B cell (primary cell): ENCODE measurements around the gene TBCCD1. TPM values are rescaled to one million over a fixed set of nuclear protein-coding genes. Genes with fewer than 3 reads are reported as not detected.
A peak's percentile ranks its signal among the peaks of the same experiment; 100 is the strongest.

Source experiments
- ATAC-seq: fragments of 200-7000 bp; cut with Tn5 transposase; one replicate; pipeline ENCODE4 v1.10.0; 2021; ENCODE audit warnings: low read depth, mild to moderate bottlenecking, moderate number of reproducible peaks, moderate library complexity
- CTCF ChIA-PET: fragments of 350-600 bp; sonication (Branson Sonifier 250); formaldehyde crosslinking; loops from one replicate; lab custom pipeline; 2021; ENCODE audit warnings: antibody characterized with exemption, inconsistent platforms; lab: Charles Lee
- POLR2A ChIA-PET: fragments of 350-600 bp; sonication (Branson Sonifier 250); formaldehyde crosslinking; loops from one replicate; lab custom pipeline; 2021; ENCODE audit warnings: antibody characterized with exemption; lab: Charles Lee
- DNase-seq: peaks from one replicate; pipeline ENCODE4 v3.0.0; 2013
- H2AFZ ChIP-seq: 2 replicates; pipeline ENCODE4 v1.6.1; 2012; ENCODE audit warnings: mild to moderate bottlenecking, low read depth, low read length; ENCODE audit not compliant: insufficient read depth, poor library complexity, severe bottlenecking
- H3K27ac ChIP-seq, 2 donors: 1 replicate in 1 of 2; 2 replicates in 1 of 2; pipeline ENCODE4 v1.5.1; 2012 to 2013; ENCODE audit warnings: low read length in 2 of 2, mild to moderate bottlenecking in 2 of 2, moderate library complexity in 1 of 2
- H3K27me3 ChIP-seq, 4 experiments: fragments of 200-600 bp in 1 of 4; sonication (generic) in 1 of 4; replicated peaks in 1 of 4; 1 replicate in 2 of 4; 2 replicates in 2 of 4; pipeline versions ENCODE4 v1.6.1 to v1.7.0; 2013 to 2016; ENCODE audit warnings: low read length in 3 of 4, mild to moderate bottlenecking in 2 of 4, mixed read lengths in 1 of 4, moderate library complexity in 1 of 4; ENCODE audit not compliant: insufficient read depth in 4 of 4, control insufficient read depth in 3 of 4; ENCODE audit errors: control extremely low read depth in 1 of 4
- H3K36me3 ChIP-seq, 2 experiments: replicated peaks in 1 of 2; 1 replicate in 1 of 2; 2 replicates in 1 of 2; pipeline versions ENCODE4 v1.6.1 to v1.7.1; 2013; ENCODE audit warnings: low read length in 1 of 2; ENCODE audit not compliant: insufficient read depth in 2 of 2, control insufficient read depth in 1 of 2; ENCODE audit errors: control extremely low read depth in 1 of 2, extremely low read depth in 1 of 2
- H3K4me1 ChIP-seq, 2 donors: fragments of 200-600 bp in 1 of 2; sonication (generic) in 1 of 2; 1 replicate in 1 of 2; 2 replicates in 1 of 2; pipeline versions ENCODE4 v1.5.1 to v1.6.1; 2013 to 2017; ENCODE audit warnings: low read length in 2 of 2; ENCODE audit not compliant: control insufficient read depth in 2 of 2, insufficient read depth in 2 of 2
- H3K4me2 ChIP-seq: replicated peaks from 2 replicates; pipeline ENCODE3; 2012; ENCODE audit warnings: mild to moderate bottlenecking, low read depth, low read length; ENCODE audit not compliant: poor library complexity, severe bottlenecking
- H3K4me3 ChIP-seq, 5 experiments: fragments of 200-600 bp in 1 of 5; sonication (generic) in 1 of 5; 1 replicate in 3 of 5; 2 replicates in 2 of 5; pipeline versions ENCODE4 v1.5.1 to v1.7.0; 2011 to 2016; ENCODE audit warnings: low read length in 4 of 5, mild to moderate bottlenecking in 4 of 5, low read depth in 2 of 5, control low read depth in 1 of 5, moderate library complexity in 1 of 5; ENCODE audit not compliant: insufficient read depth in 1 of 5; ENCODE audit errors: control extremely low read depth in 1 of 5, extremely low read depth in 1 of 5
- H3K79me2 ChIP-seq: fragments of 200-600 bp; sonication (generic); one replicate; pipeline ENCODE4 v1.6.0; 2016; ENCODE audit warnings: low read length; ENCODE audit not compliant: control insufficient read depth, insufficient read depth
- H3K9ac ChIP-seq: fragments of 200-600 bp; sonication (generic); 2 replicates; pipeline ENCODE4 v1.6.1; 2017; ENCODE audit warnings: mild to moderate bottlenecking, low read length, moderate library complexity
- H3K9me3 ChIP-seq, 3 donors: one replicate each; pipeline versions ENCODE4 v1.6.1 to v1.7.1; 2013; ENCODE audit warnings: low read length in 2 of 3; ENCODE audit not compliant: control insufficient read depth in 2 of 3, insufficient read depth in 1 of 3; ENCODE audit errors: control extremely low read depth in 1 of 3
- H4K20me1 ChIP-seq: 2 replicates; pipeline ENCODE4 v1.6.0; 2012; ENCODE audit warnings: mild to moderate bottlenecking, low read length; ENCODE audit not compliant: insufficient read depth, control insufficient read depth, poor library complexity, severe bottlenecking
- H3K27ac Mint-ChIP-seq: one replicate; pipeline ENCODE4 v1.8.0; 2021; ENCODE audit warnings: mixed read lengths
- H3K27me3 Mint-ChIP-seq: one replicate; pipeline ENCODE4 v1.8.0; 2021; ENCODE audit warnings: mixed read lengths
- H3K4me1 Mint-ChIP-seq: one replicate; pipeline ENCODE4 v1.8.0; 2021; ENCODE audit warnings: mixed read lengths
- H3K4me3 Mint-ChIP-seq: one replicate; pipeline ENCODE4 v1.8.0; 2021; ENCODE audit warnings: mixed read lengths
- H3K9me3 Mint-ChIP-seq: one replicate; pipeline ENCODE4 v1.8.0; 2022; ENCODE audit warnings: mixed read lengths; ENCODE audit not compliant: insufficient read depth
- EZH2 ChIP-seq: IDR thresholded peaks from 2 replicates; pipeline ENCODE4 v1.6.1; 2012; ENCODE audit warnings: borderline replicate concordance, low read depth, mild to moderate bottlenecking, moderate library complexity, low read length; ENCODE audit not compliant: insufficient read depth, poor library complexity, severe bottlenecking
- WGBS: methylation state at CpG from one replicate; pipeline ENCODE4 v1.1.5; 2013; ENCODE audit warnings: missing lambda C conversion rate; ENCODE audit not compliant: insufficient coverage; 5-methylcytosine and 5-hydroxymethylcytosine counted together
- intact Hi-C: fragments of 100-400 bp; cut with micrococcal nuclease; formaldehyde crosslinking; loops from one replicate; pipeline ENCODE4 v1.10.0; 2022
- polyA plus RNA-seq: library from polyadenylated mRNA; depleted of rRNA; stranded (reverse); fragments of >200 nt; gene quantifications from 2 replicates; pipeline ENCODE4 v1.2.3, GENCODE V29; 2012
- total RNA-seq, 2 donors: library from RNA; stranded (reverse); fragments of 120-200 nt in 1 of 2; gene quantifications; 1 replicate in 1 of 2; 2 replicates in 1 of 2; pipeline versions ENCODE4 v1.2.3 to v1.2.4, GENCODE V29; 2013 to 2022
- TF ChIP-seq, protein P1 (sequence below): fragments of 200-600 bp; IDR thresholded peaks from one replicate; pipeline ENCODE4 v1.8.0; 2022; ENCODE audit warnings: antibody characterized with exemption, mild to moderate bottlenecking

TBCCD1 gene
- total and polyA plus RNA-seq, 2 donors (not counting 1 experiment from before 2014, with no cell fraction given) = 15.9 to 17.3 TPM

DNA sequence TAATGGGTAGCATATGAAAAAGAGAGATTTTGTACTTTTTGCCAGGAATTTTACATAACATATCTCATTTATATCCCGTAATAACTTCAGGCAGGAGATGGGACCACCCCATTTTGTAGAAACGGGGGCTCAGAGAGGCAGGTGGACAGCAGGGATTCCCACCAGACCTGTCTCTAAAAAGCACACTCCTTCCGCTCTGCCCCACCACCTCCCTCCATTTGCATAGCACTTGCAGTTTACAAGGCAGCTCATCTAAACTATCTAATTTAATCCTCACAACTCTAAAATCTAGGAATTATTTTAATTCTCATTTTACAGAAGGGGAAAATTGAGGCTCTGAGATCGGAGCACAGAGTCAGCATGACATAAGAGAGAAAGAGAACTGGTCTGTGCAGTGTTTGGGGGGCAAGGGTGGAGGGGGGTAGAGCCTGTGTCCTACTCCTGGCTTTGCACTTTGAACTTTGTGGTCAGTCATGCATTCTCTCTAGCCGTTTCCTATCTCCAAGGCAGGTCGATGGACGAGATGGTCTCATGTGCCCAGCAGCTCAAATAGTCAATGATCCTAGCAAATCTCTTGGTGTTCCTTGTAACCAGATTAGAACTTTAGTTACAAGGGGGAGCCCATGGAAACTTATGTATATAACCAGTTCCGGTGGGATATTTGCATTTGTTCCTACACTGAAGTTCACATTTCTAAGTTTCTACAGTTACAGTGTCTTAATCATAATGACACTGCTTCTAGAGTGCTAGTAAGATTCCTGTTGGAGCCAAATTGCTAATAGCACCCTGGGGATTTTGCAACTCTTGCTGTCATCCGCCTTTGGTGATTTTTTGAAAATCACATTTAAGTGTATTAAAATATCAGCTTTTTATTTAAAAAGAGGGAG lies 41.5 kb downstream of the TBCCD1 start:
- Histone ChIP-seq H3K27me3 (peaks cover 0 to 4% (median 1%) of the 10 kb centered on the region in 4 experiments), H4K20me1 (no peaks in the 10 kb centered on the region), H3K4me3 (peak overlapping the region in 2 of 5 experiments; percentile 3 to 15), H2AFZ (no peak overlapping the region), H3K79me2 (no peaks in the 10 kb centered on the region), H3K4me1 (peaks cover 58 to 67% of the 10 kb centered on the region in 2 donors), H3K9ac (no peak overlapping the region), H3K27ac (peak overlapping the region in 1 of 2 donors; percentile 59), H3K4me2 (peak overlapping the region; percentile 52), H3K36me3 (no peaks in the 10 kb centered on the region), H3K9me3 (peaks cover 0 to 5% (median 2%) of the 10 kb centered on the region in 3 donors)
- no peak for TF ChIP-seq EZH2
- TF ChIP-seq, protein P1, sequence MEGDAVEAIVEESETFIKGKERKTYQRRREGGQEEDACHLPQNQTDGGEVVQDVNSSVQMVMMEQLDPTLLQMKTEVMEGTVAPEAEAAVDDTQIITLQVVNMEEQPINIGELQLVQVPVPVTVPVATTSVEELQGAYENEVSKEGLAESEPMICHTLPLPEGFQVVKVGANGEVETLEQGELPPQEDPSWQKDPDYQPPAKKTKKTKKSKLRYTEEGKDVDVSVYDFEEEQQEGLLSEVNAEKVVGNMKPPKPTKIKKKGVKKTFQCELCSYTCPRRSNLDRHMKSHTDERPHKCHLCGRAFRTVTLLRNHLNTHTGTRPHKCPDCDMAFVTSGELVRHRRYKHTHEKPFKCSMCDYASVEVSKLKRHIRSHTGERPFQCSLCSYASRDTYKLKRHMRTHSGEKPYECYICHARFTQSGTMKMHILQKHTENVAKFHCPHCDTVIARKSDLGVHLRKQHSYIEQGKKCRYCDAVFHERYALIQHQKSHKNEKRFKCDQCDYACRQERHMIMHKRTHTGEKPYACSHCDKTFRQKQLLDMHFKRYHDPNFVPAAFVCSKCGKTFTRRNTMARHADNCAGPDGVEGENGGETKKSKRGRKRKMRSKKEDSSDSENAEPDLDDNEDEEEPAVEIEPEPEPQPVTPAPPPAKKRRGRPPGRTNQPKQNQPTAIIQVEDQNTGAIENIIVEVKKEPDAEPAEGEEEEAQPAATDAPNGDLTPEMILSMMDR = no peak
- intact Hi-C loops = no loop called here
- POLR2A ChIA-PET = interaction anchor here (0.9 to 1.0 kb wide), 2 partner anchors 9 to 15 kb away, joined by 3 read pairs; no protein-coding TSS in a partner anchor
- Mint-ChIP-seq H3K27me3 (peaks cover 3% of the 10 kb centered on the region), H3K9me3 (no peaks in the 10 kb centered on the region), H3K4me1 (peaks cover 81% of the 10 kb centered on the region), H3K4me3 (peak overlapping the region; percentile 42), H3K27ac (peak overlapping the region; percentile 90)
- ATAC-seq (peak; percentile 5), DNase-seq (no peak)
- WGBS = 68% methylated on average over 5 of the region's 9 CpGs
- CTCF ChIA-PET = interaction anchor here (0.5 to 3.8 kb wide), 13 partner anchors 9 to 613 kb away, joined by 3 to 24 read pairs (median 3); no protein-coding TSS in a partner anchor

DNA sequence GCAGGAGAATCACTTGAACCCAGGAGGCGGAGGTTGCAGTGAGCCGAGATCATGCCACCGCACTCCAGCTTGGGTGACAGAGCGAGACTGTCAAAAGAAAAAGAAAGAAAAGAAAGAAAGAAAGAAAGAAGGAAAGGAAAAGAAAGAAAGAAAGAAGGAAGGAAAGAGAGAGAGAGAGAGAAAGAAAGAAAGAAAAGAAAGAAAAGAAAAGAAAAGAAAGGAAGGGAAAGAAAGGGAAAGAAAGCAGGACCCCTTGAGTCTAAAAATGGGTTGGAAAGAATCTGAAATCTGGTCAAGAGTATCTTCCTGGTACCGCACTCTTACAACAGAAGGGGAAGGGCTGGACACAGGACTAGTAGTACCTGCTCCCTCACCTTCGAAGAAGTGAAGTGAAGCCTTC lies 42.5 kb downstream of the TBCCD1 start:
- ChIA-PET CTCF (interaction anchor here (1.4 to 3.8 kb wide), 2 partner anchors 16 kb away, joined by 3 to 24 read pairs; no protein-coding TSS in a partner anchor), POLR2A (no interaction called here)
- no peak overlapping the region for H3K4me2 ChIP-seq
- DNase-seq = no peak
- Mint-ChIP-seq H3K27ac (peak overlapping the region; percentile 33), H3K4me1 (peaks cover 81% of the 10 kb centered on the region), H3K4me3 (peak overlapping the region; percentile 11), H3K9me3 (no peaks in the 10 kb centered on the region), H3K27me3 (peaks cover 3% of the 10 kb centered on the region)
- H3K27me3 ChIP-seq = peaks cover 0 to 4% (median 1%) of the 10 kb centered on the region in 4 experiments
- no peak overlapping the region for H2AFZ ChIP-seq
- H3K9me3 ChIP-seq = peaks cover 0 to 5% (median 2%) of the 10 kb centered on the region in 3 donors
- no peak overlapping the region for H3K27ac ChIP-seq
- TF ChIP-seq EZH2 = no peak
- TF ChIP-seq, protein P1 = peak; percentile 21
- 93% methylated on average over 5 of the region's 6 CpGs for WGBS
- no peaks in the 10 kb centered on the region for H3K36me3 ChIP-seq
- no peak overlapping the region for H3K9ac ChIP-seq
- H3K4me3 ChIP-seq = no peak overlapping the region
- intact Hi-C loops = no loop called here
- H3K79me2 ChIP-seq = no peaks in the 10 kb centered on the region
- H4K20me1 ChIP-seq = no peaks in the 10 kb centered on the region
- peaks cover 58 to 68% of the 10 kb centered on the region in 2 donors for H3K4me1 ChIP-seq
- no peak for ATAC-seq
